ENCODE results near the gene SNX15. TPM values are rescaled to one million over a fixed set of nuclear protein-coding genes. Genes with fewer than 3 reads are reported as not detected.
"Not testable (repeated sequence)": the region's sequence is repeated elsewhere in the genome, so short reads cannot be mapped to it uniquely, and the experiment has no call there.

SNX15 gene, protein sequence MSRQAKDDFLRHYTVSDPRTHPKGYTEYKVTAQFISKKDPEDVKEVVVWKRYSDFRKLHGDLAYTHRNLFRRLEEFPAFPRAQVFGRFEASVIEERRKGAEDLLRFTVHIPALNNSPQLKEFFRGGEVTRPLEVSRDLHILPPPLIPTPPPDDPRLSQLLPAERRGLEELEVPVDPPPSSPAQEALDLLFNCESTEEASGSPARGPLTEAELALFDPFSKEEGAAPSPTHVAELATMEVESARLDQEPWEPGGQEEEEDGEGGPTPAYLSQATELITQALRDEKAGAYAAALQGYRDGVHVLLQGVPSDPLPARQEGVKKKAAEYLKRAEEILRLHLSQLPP
- total RNA-seq (10 to 100 TPM; 21.0 to 35.9 (median 23.4) TPM), polyA plus RNA-seq (10 to 100 TPM; 16.4 to 22.0 (median 18.7) TPM)
- long read RNA-seq, donor 1, partial matches to known transcripts = 0 of 4 reads
- long read RNA-seq, donor 1, other reads (novel, unspliced or antisense) = 0 of 4 reads
- long read RNA-seq, donor 2, transcript SNX15-202 (8 exons, 1,939 nt) = major isoform, 8 of 19 reads
- long read RNA-seq, donor 2, partial matches to known transcripts = 11 of 19 reads
- long read RNA-seq, donor 2, other reads (novel, unspliced or antisense) = 0 of 19 reads
- long read RNA-seq, donor 3, transcript SNX15-202 (8 exons, 1,939 nt) = major isoform, 5 of 5 reads
- long read RNA-seq, donor 3, partial matches to known transcripts = 0 of 5 reads
- long read RNA-seq, donor 3, other reads (novel, unspliced or antisense) = 0 of 5 reads
- long read RNA-seq, donor 4, transcript SNX15-202 (8 exons, 1,939 nt) = major isoform, 6 of 7 reads
- long read RNA-seq, donor 4, partial matches to known transcripts = 0 of 7 reads
- long read RNA-seq, donor 4, other reads (novel, unspliced or antisense) = 1 of 7 reads
- long read RNA-seq, donor 5, full-length matches to known transcripts = 59 of 62 reads
- long read RNA-seq, donor 5, partial matches to known transcripts = 3 of 62 reads
- long read RNA-seq, donor 5, other reads (novel, unspliced or antisense) = 0 of 62 reads
- long read RNA-seq, donor 6, partial matches to known transcripts = 0 of 3 reads
- long read RNA-seq, donor 6, other reads (novel, unspliced or antisense) = 0 of 3 reads
- long read RNA-seq, donor 7, partial matches to known transcripts = 0 of 2 reads
- long read RNA-seq, donor 7, other reads (novel, unspliced or antisense) = 0 of 2 reads
- long read RNA-seq, donor 8, transcript SNX15-202 (8 exons, 1,939 nt) = major isoform, 13 of 14 reads
- long read RNA-seq, donor 8, partial matches to known transcripts = 0 of 14 reads
- long read RNA-seq, donor 8, other reads (novel, unspliced or antisense) = 0 of 14 reads
- long read RNA-seq, donor 9, transcript SNX15-202 (8 exons, 1,939 nt) = major isoform, 6 of 6 reads
- long read RNA-seq, donor 9, partial matches to known transcripts = 0 of 6 reads
- long read RNA-seq, donor 9, other reads (novel, unspliced or antisense) = 0 of 6 reads
- long read RNA-seq, donor 10, transcript SNX15-202 (8 exons, 1,939 nt) = major isoform, 11 of 11 reads
- long read RNA-seq, donor 10, partial matches to known transcripts = 0 of 11 reads
- long read RNA-seq, donor 10, other reads (novel, unspliced or antisense) = 0 of 11 reads

DNA sequence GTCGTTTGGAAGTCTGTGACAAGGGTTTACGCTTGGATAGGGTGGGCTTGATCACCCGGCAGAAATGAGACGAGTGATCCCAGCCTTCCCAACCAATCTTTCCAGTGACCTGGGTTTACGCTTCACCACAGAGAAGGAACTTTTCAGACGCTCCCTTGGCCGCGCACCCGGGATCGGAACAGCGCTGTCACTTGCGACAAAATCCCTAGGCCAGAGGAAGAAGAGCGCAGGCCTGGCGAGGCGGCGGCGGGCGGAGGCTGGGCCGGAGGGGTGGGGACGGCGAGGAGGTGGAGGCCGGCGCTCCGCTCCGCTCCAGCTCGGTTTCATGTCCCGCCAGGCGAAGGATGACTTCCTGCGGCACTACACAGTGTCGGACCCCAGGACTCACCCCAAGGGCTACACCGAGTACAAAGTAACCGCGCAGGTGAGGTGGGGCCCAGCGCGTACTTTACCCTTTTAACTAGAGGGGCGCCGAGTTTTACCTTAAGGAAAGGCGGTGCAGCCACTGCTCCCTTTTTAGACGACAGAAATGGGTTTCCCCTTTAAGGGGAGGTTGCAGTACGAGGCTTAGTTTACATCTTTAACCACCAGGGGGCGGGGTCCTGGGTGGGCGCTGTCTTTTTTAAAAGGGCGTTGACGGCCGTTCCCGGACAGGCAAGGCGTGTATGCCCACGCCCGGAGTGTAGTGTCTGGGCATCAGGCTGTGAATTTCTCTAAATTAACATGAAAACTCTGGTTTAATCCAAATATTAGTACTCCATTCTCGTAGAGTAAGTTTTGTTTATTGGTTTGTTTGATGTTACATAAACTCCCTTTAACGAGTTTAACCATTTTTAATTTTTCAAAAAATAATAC is at the start of gene SNX15:
Gene SNX15, plus strand, starts transcription at position 227 of the 855 bp plus-strand sequence. Its CDS starts 99 bp downstream, at position 326.
- peak within 1 kb of the TSS in 3 of 4 donors; percentile 53 to 70 (median 64) for H3K4me3 ChIP-seq
- peak; percentile 91 to 97 (median 95) for DNase-seq
- H3K36me3 ChIP-seq (replicated peaks in 1 of 2) = peaks cover 0 to 7% of the 10 kb centered on the region in 2 donors
- H3K4me1 ChIP-seq (replicated peaks in 1 of 2) = peaks cover 6 to 16% of the 10 kb centered on the region in 2 donors
- 0 to 1% (median 1%) methylated on average over 22 to 51 of the region's 51 CpGs for WGBS, 4 donors
- no peaks in the 10 kb centered on the region for H3K27me3 ChIP-seq
- intact Hi-C loops (cut with DNase I) = loop anchor here in 1 of 2 donors (10.0 kb wide), 1 partner anchor 103 kb away; the partner anchor contains the start of gene PPP2R5B
- H3K9me3 ChIP-seq (replicated peaks in 1 of 3) = no peaks in the 10 kb centered on the region
- TF ChIP-seq, protein P1, sequence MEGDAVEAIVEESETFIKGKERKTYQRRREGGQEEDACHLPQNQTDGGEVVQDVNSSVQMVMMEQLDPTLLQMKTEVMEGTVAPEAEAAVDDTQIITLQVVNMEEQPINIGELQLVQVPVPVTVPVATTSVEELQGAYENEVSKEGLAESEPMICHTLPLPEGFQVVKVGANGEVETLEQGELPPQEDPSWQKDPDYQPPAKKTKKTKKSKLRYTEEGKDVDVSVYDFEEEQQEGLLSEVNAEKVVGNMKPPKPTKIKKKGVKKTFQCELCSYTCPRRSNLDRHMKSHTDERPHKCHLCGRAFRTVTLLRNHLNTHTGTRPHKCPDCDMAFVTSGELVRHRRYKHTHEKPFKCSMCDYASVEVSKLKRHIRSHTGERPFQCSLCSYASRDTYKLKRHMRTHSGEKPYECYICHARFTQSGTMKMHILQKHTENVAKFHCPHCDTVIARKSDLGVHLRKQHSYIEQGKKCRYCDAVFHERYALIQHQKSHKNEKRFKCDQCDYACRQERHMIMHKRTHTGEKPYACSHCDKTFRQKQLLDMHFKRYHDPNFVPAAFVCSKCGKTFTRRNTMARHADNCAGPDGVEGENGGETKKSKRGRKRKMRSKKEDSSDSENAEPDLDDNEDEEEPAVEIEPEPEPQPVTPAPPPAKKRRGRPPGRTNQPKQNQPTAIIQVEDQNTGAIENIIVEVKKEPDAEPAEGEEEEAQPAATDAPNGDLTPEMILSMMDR (IDR thresholded peaks at IDR 0.05) = peak; percentile 68 to 90 (median 78)
- TF ChIP-seq POLR2A (IDR thresholded peaks at IDR 0.05) = peak; percentile 71 to 80
- peak within 1 kb of the TSS; percentile 75 to 96 (median 85) for H3K27ac ChIP-seq

DNA sequence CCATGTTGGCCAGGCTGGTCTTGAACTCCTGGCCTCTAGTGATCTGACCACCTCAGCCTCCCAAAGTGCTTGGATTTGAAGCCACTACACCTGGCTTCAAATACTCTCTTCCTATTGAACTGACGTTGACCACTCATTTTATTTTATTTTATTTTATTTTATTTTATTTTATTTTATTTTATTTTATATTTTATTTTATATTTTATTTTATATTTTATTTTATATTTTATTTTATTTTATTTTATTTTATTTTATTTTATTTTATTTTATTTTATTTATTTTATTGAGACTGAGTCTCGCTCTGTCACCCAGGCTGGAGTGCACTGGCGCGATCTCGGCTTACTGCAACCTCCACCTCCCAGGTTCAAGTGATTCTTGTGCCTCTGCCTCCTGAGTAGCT is 43.9 kb upstream of the SNX15 start:
- H3K9me3 ChIP-seq (replicated peaks in 1 of 3); H3K27me3 ChIP-seq; H3K4me3 ChIP-seq; intact Hi-C loops (cut with DNase I); H3K4me1 ChIP-seq (replicated peaks in 1 of 2); H3K27ac ChIP-seq; H3K36me3 ChIP-seq (replicated peaks in 1 of 2); DNase-seq: not testable (repeated sequence)
- 70 to 87% (median 80%) methylated on average over 5 of the region's 5 CpGs for WGBS, 4 donors

DNA sequence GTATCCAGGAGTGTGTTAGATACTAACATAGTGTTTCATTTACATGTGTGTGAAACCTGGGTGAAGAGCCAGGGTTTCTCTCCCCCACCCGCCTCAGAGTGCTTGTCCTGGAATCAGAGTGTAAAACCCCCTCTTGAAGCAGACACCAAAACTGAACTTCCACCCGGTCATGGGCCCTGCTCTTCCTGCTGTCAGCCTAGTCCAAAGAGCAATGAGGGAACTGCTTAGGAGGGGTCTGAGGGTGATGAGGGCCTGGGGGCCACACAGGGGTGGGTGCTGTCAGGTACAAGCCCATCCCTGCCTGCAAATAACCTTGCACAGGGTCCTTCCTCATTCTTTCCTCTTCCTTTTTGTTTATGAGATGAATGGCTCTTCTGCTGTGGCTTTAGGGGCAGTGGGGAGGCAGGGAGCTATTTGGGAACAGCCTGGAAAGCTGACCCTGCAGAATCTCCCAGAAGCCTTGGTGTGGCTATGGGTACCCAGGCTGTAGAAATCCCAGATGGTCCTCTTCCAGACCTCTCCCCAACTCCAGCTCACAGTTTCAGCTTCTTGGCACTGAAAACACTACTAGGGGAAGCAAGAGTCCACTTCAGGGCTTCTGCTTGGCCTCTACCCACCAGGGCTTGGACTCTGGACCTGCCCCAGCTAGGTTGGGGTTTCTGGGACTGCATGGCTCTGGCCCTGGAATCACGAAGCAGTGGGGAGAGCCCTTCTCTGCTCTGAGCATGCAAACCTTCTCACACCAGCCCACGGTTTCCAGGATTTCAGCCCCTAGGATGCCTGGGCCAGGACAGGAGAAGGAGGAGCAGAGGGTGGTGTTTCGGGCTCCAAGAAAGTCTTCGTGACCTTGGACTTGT is 39.0 kb upstream of the SNX15 start:
- no peaks in the 10 kb centered on the region for H3K27me3 ChIP-seq
- no peak overlapping the region for H3K27ac ChIP-seq
- H3K9me3 ChIP-seq (replicated peaks in 1 of 3) = no peaks in the 10 kb centered on the region
- H3K36me3 ChIP-seq (replicated peaks in 1 of 2) = no peaks in the 10 kb centered on the region
- peaks cover 7 to 12% of the 10 kb centered on the region in 2 donors for H3K4me1 ChIP-seq (replicated peaks in 1 of 2)
- no peak for DNase-seq
- intact Hi-C loops (cut with DNase I) = no loop called here
- no peak overlapping the region for H3K4me3 ChIP-seq
- TF ChIP-seq, protein P1 (IDR thresholded peaks at IDR 0.05) = no peak
- no peak for TF ChIP-seq POLR2A (IDR thresholded peaks at IDR 0.05)
- WGBS, 4 donors = 76 to 88% (median 84%) methylated on average over 3 to 6 of the region's 6 CpGs

All from adrenal gland (tissue), 19 donors.